Endometrial microvascular endothelial cells (primary cell): ENCODE measurements around the gene HMX2. TPM values are rescaled to one million over a fixed set of nuclear protein-coding genes. Genes with fewer than 3 reads are reported as not detected.

Experiments used
- in situ Hi-C: cut with HindIII; loops from 2 replicates; pipeline ENCODE4 v1.10.0; 2017; ENCODE audit warnings: low sequenced_read_pairs, low pct_unique_long_range_greater_than_20kb; ENCODE audit errors: inconsistent ontology term
- total RNA-seq: library from RNA; depleted of rRNA; stranded (reverse); fragments of >200 nt; gene quantifications from one replicate; pipeline ENCODE4 v1.2.3, GENCODE V29; 2015; ENCODE audit errors: inconsistent ontology term

Gene HMX2, protein sequence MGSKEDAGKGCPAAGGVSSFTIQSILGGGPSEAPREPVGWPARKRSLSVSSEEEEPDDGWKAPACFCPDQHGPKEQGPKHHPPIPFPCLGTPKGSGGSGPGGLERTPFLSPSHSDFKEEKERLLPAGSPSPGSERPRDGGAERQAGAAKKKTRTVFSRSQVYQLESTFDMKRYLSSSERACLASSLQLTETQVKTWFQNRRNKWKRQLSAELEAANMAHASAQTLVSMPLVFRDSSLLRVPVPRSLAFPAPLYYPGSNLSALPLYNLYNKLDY
- total RNA-seq = not detected

- in situ Hi-C loops = no loop called here
Measured at GRCh38 chr10:123147635-123148413, at the start of gene HMX2. HMX2 (plus strand) TSS chr10:123148136; CDS start chr10:123148379, 243 bp downstream.

- in situ Hi-C loops = no loop called here
Measured at GRCh38 chr10:123100030-123100762, 47.7 kb upstream of the HMX2 start.

DNA sequence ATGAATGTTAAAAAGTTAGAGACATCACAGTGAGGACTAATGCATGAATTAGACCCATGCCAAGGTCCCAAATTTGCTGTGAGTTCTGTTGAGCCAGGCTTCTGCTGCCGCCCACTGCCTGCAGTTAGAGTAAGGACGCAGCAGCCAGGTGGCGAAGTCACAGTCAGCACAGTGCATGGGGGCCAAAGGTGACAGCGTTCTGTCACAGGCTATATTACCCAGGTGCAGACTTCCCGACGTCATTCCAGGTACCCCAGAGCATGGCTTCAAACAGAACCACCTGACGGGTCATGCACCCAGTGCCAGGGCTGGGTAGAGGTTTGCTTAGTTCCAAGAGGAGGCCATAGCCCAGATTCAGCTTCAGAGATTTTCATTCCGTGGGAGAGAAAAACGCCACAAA lies 46.1 kb upstream of the HMX2 start:
- in situ Hi-C loops = no loop called here

GRCh38 chr10:123102673-123103072 lies 45.3 kb upstream of the HMX2 start:
- in situ Hi-C loops = no loop called here

- in situ Hi-C loops = no loop called here
Measured at GRCh38 chr10:123103944-123104343, 44.0 kb upstream of the HMX2 start.

DNA sequence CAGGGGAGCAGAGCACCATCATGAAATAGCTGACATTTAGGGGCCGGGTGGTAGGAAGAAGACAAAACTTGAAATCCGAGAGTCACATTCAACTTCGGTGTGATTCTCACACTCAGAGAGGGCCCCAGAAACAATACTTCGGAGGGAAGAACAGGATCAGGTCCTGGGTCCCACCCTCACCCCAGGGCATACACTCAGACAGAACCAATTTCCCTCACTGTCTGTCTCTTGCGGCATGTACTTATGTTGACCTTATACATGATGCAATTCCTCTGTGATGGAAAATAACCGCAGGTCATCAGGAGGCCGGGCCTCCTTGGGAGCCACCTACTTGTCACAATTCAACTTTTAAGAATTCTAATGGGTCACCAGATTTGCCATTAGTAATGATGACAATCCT lies 38.5 kb upstream of the HMX2 start:
- in situ Hi-C loops = no loop called here

- in situ Hi-C loops = no loop called here
Measured at GRCh38 chr10:123117644-123118417, 30.1 kb upstream of the HMX2 start.

DNA sequence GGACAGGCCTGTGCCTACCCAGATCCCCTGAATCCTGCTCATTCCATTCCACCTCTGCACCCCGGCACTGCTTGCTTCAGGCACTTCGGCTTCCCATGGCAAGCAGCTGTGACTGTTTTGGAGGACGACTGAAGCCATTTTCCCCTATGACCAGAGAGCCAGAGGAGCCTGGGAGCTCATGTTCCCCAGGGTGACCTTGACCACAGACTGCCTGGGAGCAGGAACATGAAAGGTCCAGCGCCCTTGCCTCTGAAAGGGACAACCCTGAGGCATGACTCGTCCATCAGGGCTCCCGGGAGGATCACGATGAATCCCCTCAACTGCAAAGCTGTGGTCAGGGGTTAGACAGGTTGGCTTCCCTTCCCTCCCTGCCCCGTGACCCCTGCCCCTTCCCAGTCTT lies 28.9 kb upstream of the HMX2 start:
- in situ Hi-C loops = no loop called here

- in situ Hi-C loops = no loop called here
Measured at GRCh38 chr10:123126246-123126645, 21.7 kb upstream of the HMX2 start.

DNA sequence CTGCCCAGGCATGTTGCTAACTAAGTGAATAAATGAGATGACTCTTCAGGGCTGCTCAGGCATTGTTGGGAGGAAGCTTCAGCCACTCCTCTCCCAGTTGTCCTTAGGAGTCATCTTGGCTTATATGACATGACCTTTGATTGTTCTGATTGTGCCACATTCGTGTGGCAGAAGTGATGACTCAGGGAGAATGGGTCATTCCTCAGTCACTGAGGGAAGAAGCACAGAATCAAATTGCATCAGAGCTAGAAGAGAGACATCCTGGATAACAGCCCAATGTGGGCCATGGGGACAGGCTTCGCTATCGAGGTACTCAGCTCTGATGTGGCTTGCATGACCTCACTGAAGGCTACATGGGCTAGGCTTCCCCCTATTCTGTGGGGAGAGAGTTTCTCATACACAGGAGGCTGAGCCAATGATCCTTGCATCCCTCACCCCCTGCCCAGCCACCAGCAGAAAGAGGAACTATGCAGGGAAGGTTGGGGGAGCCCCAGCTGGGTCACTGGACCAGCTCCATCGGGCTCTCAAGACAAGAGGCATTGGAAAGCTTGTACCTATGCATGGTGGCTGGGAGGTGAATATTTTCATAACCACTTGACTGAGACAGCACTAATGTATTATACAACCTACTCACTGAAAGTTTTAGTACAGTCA lies 18.2 kb upstream of the HMX2 start:
- in situ Hi-C loops = no loop called here

GRCh38 chr10:123132576-123133477 lies 15.1 kb upstream of the HMX2 start:
- in situ Hi-C loops = no loop called here

DNA sequence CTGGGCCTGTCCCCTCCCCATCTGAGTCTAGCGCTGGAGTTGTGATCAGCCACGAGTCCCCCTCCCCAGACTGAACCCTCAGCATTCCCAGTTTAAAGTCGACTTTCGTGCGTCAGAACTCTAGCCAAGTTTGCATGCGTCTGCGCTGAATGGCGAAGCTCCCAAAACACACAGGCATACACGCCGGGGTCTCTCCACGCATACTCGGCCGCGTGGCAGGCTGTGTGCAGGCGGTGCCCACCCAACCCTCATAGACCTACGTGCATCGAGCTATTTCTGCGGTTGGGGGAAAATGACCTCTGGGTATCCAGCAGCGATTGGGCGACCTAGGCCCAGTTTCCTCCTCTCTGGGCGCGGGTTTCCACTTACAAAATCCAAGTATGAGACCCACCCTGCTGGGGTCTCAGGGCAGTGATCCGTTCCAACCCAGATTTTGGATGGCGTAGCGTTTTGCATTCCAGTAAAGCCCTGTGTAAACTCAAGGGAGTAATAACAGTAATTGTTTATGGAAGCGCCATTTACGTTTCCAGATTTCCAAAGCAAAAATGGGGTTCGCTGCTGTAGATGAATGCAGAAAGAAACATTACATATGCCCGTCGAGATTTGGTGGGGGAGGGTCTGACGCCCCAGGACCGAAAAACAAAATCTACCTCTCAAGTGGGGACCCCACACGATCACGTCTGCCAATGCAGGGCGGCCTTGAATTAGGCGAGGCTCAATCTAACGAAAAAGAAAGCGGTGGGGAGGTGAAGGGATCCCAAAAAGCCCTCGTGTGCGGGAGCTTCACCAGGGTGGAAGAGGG lies 14.2 kb upstream of the HMX2 start:
- in situ Hi-C loops = no loop called here

DNA sequence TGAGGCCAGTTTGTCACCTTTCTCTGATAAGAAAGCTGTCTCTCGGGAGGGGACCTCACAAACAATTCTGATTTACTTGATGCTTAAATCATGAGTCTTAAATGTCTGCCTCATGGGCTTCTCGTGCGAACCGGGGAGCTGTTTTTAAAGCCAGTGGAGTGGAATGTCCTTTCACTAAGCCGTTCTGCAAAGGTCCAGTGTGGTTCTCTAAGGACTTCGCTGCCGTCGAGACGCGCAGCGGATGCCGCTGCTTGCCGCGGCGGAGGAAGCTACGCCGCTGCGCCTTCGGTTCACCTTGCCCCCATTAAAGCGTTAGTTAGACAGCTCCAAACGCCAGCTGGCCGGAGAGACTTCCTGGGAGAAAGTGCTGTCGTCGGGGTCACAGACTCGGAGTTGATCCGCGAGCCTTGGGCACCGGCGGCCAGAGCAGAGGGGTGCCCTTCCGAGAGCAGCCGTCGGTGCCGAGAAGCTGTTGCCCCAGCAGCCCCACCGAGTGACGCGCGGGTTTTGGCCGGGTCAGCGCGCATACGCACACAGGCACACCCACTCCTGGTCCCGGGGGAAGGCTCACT lies 13.5 kb upstream of the HMX2 start:
- in situ Hi-C loops = no loop called here

GRCh38 chr10:123134915-123135414 lies 13.0 kb upstream of the HMX2 start:
- in situ Hi-C loops = no loop called here

DNA sequence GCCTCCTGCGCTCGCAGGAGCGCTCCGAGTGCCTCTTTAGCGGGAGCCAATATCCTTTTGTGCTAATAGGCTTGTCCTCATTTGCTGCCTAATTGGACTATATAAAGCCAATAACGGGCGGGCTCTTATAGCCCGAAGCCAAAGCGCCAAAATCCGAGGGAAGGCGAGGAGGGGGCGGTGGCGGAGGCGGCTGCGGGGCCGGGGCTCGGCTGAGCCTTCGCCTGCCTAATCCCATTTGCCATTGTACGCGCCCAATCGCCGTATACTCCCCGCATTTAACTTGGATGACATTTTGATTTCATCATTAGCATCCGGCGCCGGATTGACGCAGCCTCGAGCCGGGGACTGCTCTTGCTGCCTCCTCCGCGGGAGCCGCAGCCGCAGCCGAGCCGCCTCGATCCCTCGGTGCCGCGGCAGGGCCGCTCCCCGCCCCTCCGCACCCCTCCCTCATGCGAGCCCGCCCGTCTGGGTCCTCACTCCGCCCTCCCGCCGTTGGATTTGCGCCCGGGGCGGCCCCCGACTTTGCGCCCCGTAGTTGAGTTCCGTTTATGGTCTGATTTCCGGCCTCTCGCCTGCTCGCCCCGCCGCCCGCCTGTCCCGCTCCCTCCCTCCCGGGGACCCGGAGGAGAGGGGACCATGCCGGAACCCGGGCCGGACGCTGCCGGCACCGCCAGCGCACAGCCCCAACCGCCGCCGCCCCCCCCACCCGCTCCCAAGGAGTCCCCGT lies 12.4 kb upstream of the HMX2 start, which contains the start of gene HMX3:
HMX3 (plus strand) TSS at position 556 of the 727 bp plus-strand sequence; CDS start at position 637, 81 bp downstream.
- in situ Hi-C loops = no loop called here
